A673 (cell line): ENCODE measurements around the gene BAIAP2.

Source experiments
- CTCF ChIP-seq: fragments of 300-800, 200-600 bp; sonication (generic); conservative IDR thresholded peaks from 2 replicates; pipeline ENCODE4 v1.5.1; 2017; ENCODE audit warnings: low read depth, mild to moderate bottlenecking, antibody characterized with exemption, low read length, moderate library complexity, mixed read lengths
- EZH2 ChIP-seq: fragments of 200-600 bp; sonication (generic); IDR thresholded peaks from 2 replicates; pipeline ENCODE4 v1.6.1; 2017; ENCODE audit warnings: borderline replicate concordance, low read depth, mild to moderate bottlenecking, mixed read lengths, antibody characterized with exemption, low read length; ENCODE audit not compliant: poor library complexity, severe bottlenecking

DNA sequence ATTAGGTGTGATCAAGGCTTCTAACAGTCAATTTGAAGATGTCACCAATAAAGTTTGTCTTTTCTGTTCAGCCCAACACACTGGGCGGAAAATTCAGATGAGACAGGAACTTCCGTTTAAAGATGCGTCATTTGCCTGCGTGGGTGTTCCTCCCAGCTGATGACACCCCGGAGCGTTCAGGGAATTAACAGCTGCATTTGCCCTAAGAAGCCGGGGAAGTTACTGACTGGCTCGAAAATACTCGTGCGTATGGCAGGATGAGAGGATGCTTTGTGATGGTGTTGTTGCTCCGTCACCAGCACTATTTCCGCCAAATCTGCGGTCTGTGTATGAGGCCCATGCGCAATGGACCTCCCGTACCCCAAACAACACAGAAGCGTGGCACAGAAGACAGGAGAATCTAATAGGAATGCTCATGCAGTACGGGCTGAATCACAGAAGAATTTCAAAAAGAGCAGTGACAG, 118.4 kb downstream of the BAIAP2 start:
- TF ChIP-seq CTCF (no peak), EZH2 (no peak)
